ENCODE results near the gene EML1. TPM values are rescaled to one million over a fixed set of nuclear protein-coding genes. Genes with fewer than 3 reads are reported as not detected.

Gene EML1
- total and polyA plus RNA-seq, 8 donors = 5.8 to 66.5 (median 34.8) TPM

DNA sequence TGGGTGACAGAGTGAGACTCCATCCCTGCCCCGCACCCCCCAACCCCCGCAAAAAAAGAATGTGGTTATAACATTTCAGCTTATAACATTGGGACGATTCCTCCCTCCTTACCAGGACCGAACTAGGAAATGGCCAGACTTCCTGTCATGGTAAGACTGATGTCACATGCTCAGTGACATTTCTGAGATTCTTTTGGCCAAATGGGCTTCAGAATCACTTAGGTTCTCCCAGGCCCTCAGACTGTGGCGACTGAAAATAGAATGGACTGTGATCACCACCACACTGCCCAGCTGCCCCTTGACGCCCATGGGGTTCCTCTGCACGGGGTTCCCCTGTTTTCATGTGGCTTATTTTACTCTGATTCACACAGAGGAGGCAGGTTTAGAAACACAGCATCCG is 157.0 kb downstream of the EML1 start:
- no peaks in the 10 kb centered on the region for H3K9me3 ChIP-seq
- 63 to 84% (median 74%) methylated on average over 8 of the region's 8 CpGs for WGBS, 5 donors
- no peak for DNase-seq
- no peak overlapping the region for H3K4me3 ChIP-seq
- peaks cover 0 to 13% (median 9%) of the 10 kb centered on the region in 3 donors for H3K27me3 ChIP-seq
- no peaks in the 10 kb centered on the region for H3K36me3 ChIP-seq
- intact Hi-C loops (cut with DNase I; ENCODE audit: low total_unique reads) = no loop called here
- TF ChIP-seq EP300 (IDR thresholded peaks at IDR 0.05) (no peak), POLR2AphosphoS5 (IDR thresholded peaks at IDR 0.05) (no peak), POLR2A (IDR thresholded peaks at IDR 0.05) (no peak)
- TF ChIP-seq, protein P1, sequence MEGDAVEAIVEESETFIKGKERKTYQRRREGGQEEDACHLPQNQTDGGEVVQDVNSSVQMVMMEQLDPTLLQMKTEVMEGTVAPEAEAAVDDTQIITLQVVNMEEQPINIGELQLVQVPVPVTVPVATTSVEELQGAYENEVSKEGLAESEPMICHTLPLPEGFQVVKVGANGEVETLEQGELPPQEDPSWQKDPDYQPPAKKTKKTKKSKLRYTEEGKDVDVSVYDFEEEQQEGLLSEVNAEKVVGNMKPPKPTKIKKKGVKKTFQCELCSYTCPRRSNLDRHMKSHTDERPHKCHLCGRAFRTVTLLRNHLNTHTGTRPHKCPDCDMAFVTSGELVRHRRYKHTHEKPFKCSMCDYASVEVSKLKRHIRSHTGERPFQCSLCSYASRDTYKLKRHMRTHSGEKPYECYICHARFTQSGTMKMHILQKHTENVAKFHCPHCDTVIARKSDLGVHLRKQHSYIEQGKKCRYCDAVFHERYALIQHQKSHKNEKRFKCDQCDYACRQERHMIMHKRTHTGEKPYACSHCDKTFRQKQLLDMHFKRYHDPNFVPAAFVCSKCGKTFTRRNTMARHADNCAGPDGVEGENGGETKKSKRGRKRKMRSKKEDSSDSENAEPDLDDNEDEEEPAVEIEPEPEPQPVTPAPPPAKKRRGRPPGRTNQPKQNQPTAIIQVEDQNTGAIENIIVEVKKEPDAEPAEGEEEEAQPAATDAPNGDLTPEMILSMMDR (IDR thresholded peaks at IDR 0.05) = no peak
- H3K27ac ChIP-seq = no peak overlapping the region
- peaks cover 17 to 29% (median 22%) of the 10 kb centered on the region in 4 donors for H3K4me1 ChIP-seq

DNA sequence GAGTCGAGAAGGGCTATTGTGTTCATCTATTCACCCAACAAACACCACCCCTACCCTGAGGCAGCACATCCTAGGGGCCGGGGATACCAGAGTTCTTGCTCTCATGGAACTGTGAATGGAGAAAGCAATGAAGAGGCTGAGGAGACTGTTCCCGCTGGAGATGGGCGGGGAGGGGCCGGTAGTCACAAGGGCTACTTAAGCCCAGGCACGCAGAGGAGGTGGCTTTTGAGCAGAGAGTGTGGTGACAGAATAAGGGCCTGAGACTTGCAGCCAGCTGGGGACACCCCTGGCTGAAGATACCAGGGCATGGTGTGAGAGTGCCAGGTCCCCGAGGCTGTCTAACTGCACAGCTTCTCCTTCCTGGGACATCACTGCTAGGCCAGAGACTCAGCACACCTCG is 157.9 kb downstream of the EML1 start:
- TF ChIP-seq POLR2AphosphoS5 (IDR thresholded peaks at IDR 0.05) (no peak), POLR2A (IDR thresholded peaks at IDR 0.05) (no peak), EP300 (IDR thresholded peaks at IDR 0.05) (no peak)
- TF ChIP-seq, protein P1 (IDR thresholded peaks at IDR 0.05) = no peak
- peaks cover 17 to 29% (median 21%) of the 10 kb centered on the region in 4 donors for H3K4me1 ChIP-seq

DNA sequence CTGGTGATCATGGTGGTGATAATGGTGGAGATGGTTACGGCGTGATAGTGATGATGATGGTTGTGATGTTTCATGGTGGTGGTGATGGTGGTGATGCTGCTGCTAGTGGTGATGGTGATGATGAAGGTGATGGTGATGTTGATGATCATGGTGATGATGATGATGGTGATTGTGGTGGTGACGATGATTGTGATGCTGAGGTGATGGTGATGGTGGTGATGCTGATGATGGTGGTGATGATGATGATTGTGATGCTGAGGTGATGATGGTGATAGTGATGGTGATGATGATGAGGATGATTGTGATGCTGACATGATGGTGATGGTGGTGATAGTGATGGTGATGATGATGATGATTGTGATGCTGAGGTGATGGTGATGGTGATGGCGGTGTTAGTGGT is 158.8 kb downstream of the EML1 start:
- WGBS, 5 donors = 92 to 99% (median 97%) methylated on average over 4 of the region's 4 CpGs
- H3K27me3 ChIP-seq = peaks cover 0 to 9% (median 9%) of the 10 kb centered on the region in 3 donors

More for the DNA sequence above, 157.9 kb downstream of the EML1 start:
- no peak overlapping the region for H3K27ac ChIP-seq
- H3K27me3 ChIP-seq = peaks cover 0 to 13% (median 9%) of the 10 kb centered on the region in 3 donors
- DNase-seq = no peak
- H3K36me3 ChIP-seq = no peaks in the 10 kb centered on the region
- no peaks in the 10 kb centered on the region for H3K9me3 ChIP-seq
- 68 to 79% (median 71%) methylated on average over 8 of the region's 8 CpGs for WGBS, 5 donors
- intact Hi-C loops (cut with DNase I; ENCODE audit: low total_unique reads) = no loop called here
- H3K4me3 ChIP-seq = no peak overlapping the region

DNA sequence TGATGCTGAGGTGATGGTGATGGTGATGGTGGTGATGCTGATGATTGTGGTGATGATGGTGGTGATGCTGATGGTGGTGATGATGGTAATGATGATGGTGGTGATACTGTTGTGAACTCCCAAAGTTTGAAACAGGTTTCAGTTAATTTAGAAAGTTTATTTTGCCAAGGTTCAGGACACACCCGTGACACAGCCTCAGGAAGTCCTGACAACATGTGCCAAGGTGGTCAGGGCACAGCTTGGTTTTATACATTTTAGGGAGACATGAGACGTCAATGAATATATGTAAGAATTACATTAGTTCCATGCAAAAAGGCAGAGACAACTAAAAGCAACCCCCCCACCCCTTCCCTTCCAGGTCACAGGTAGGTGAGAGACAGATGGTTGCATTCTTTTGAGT is 159.2 kb downstream of the EML1 start:
- intact Hi-C loops (cut with DNase I; ENCODE audit: low total_unique reads) = no loop called here
- no peaks in the 10 kb centered on the region for H3K36me3 ChIP-seq

More for the DNA sequence above, 158.8 kb downstream of the EML1 start:
- Histone ChIP-seq H3K27ac (no peak overlapping the region), H3K9me3 (no peaks in the 10 kb centered on the region), H3K36me3 (no peaks in the 10 kb centered on the region), H3K4me3 (no peak overlapping the region), H3K4me1 (peaks cover 8 to 22% (median 13%) of the 10 kb centered on the region in 4 donors)
- TF ChIP-seq, protein P1 (IDR thresholded peaks at IDR 0.05) = no peak
- no peak for TF ChIP-seq EP300 (IDR thresholded peaks at IDR 0.05)
- no peak for TF ChIP-seq POLR2AphosphoS5 (IDR thresholded peaks at IDR 0.05)
- TF ChIP-seq POLR2A (IDR thresholded peaks at IDR 0.05) = no peak
- no peak for DNase-seq
- intact Hi-C loops (cut with DNase I; ENCODE audit: low total_unique reads) = no loop called here

More for the DNA sequence above, 159.2 kb downstream of the EML1 start:
- no peak for DNase-seq
- Histone ChIP-seq H3K27me3 (peaks cover 0 to 9% (median 9%) of the 10 kb centered on the region in 3 donors), H3K9me3 (no peaks in the 10 kb centered on the region), H3K4me3 (no peak overlapping the region), H3K4me1 (peaks cover 4 to 17% (median 9%) of the 10 kb centered on the region in 4 donors), H3K27ac (no peak overlapping the region)
- TF ChIP-seq POLR2AphosphoS5 (IDR thresholded peaks at IDR 0.05) (no peak), POLR2A (IDR thresholded peaks at IDR 0.05) (no peak), EP300 (IDR thresholded peaks at IDR 0.05) (no peak)
- TF ChIP-seq, protein P1 (IDR thresholded peaks at IDR 0.05) = no peak
- 32 to 40% (median 38%) methylated on average over 2 of the region's 2 CpGs for WGBS, 5 donors

Data from stomach (tissue), 9 donors.